Measurements from ENCODE around the gene SNAI1. TPM values are rescaled to one million over a fixed set of nuclear protein-coding genes. Genes with fewer than 3 reads are reported as not detected.
A peak's percentile ranks its signal among the peaks of the same experiment; 100 is the strongest.
"Not testable (repeated sequence)": the region's sequence is repeated elsewhere in the genome, so short reads cannot be mapped to it uniquely, and the experiment has no call there.

The SNAI1 gene
- total RNA-seq, 1 donor from 2014 or later = 4.9 TPM

DNA sequence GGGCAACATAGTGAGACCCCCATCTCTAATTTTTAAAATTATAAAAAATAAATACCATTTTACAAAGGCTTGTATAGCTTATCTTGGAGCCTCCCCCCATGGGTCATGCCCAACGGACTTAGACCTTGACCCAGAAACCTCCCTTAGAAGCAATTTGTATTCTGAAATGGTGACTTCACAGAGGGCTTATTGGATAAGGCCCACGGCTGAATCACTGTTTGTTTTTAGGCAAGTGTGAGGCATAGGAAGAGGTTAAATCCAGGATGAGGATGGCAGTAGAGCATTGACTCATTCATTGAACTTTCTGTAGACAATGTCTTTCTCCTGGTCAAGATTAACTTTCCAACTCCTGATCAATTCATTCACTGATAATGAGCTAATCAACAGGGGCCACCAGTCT is 6.2 kb upstream of the SNAI1 start:
- no peaks in the 10 kb centered on the region for H3K4me1 Mint-ChIP-seq (ENCODE audit: low read depth)
- H3K9me3 Mint-ChIP-seq (ENCODE audit: low read depth) = no peaks in the 10 kb centered on the region
- TF ChIP-seq, protein P1, sequence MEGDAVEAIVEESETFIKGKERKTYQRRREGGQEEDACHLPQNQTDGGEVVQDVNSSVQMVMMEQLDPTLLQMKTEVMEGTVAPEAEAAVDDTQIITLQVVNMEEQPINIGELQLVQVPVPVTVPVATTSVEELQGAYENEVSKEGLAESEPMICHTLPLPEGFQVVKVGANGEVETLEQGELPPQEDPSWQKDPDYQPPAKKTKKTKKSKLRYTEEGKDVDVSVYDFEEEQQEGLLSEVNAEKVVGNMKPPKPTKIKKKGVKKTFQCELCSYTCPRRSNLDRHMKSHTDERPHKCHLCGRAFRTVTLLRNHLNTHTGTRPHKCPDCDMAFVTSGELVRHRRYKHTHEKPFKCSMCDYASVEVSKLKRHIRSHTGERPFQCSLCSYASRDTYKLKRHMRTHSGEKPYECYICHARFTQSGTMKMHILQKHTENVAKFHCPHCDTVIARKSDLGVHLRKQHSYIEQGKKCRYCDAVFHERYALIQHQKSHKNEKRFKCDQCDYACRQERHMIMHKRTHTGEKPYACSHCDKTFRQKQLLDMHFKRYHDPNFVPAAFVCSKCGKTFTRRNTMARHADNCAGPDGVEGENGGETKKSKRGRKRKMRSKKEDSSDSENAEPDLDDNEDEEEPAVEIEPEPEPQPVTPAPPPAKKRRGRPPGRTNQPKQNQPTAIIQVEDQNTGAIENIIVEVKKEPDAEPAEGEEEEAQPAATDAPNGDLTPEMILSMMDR (IDR thresholded peaks at IDR 0.05) = no peak
- H3K27ac Mint-ChIP-seq (ENCODE audit: unreplicated experiment) = no peak overlapping the region
- no peak overlapping the region for H3K4me3 Mint-ChIP-seq (ENCODE audit: unreplicated experiment)
- H3K27me3 Mint-ChIP-seq (ENCODE audit: low read depth) = no peaks in the 10 kb centered on the region
- DNase-seq (ENCODE audit: low spot score) = no peak
- H3K36me3 Mint-ChIP-seq (ENCODE audit: low read depth) = no peaks in the 10 kb centered on the region

DNA sequence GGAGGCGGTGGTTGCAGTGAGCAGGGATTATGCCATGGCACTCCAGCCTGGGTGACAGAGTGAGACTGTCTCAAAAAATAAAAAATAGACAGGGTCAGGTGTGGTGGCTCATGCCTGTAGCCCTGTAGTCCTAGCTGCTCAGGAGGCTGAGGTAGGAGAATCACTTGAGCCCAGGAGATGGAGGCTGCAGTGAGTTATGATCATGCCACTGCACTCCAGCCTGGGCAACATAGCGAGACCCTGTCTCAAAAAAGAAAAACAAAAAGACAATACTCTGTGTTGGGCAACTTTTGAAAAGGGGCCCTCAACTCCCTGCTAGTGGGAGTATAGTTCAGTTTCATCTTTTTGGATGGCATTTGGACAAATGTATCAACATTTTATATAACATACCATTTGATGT is 5.0 kb upstream of the SNAI1 start:
- not testable (repeated sequence) for H3K36me3 Mint-ChIP-seq (ENCODE audit: low read depth); H3K27ac Mint-ChIP-seq (ENCODE audit: unreplicated experiment); H3K9me3 Mint-ChIP-seq (ENCODE audit: low read depth); DNase-seq (ENCODE audit: low spot score); H3K4me1 Mint-ChIP-seq (ENCODE audit: low read depth); H3K27me3 Mint-ChIP-seq (ENCODE audit: low read depth); H3K4me3 Mint-ChIP-seq (ENCODE audit: unreplicated experiment)

DNA sequence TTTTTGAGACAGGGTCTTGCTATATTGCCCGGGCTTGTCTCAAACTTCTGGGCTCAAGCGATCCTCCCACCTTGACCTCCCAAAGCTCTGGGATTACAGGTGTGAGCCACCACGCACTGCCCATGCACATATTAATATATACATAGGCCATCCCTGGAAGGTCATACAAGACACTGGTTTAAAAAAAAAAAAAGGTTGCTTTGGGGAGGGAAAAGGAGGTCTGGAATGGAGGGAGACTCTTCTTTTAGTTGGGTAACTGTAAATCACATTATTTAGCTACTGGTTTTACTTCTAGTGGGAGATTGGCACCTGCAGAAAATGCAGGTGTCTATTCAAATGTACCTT is 4.1 kb upstream of the SNAI1 start:
- H3K27ac Mint-ChIP-seq (ENCODE audit: unreplicated experiment) = no peak overlapping the region
- peaks cover 13% of the 10 kb centered on the region for H3K4me1 Mint-ChIP-seq (ENCODE audit: low read depth)
- H3K9me3 Mint-ChIP-seq (ENCODE audit: low read depth) = no peaks in the 10 kb centered on the region
- DNase-seq (ENCODE audit: low spot score) = no peak
- TF ChIP-seq, protein P1 (IDR thresholded peaks at IDR 0.05) = no peak
- H3K36me3 Mint-ChIP-seq (ENCODE audit: low read depth) = no peaks in the 10 kb centered on the region
- H3K27me3 Mint-ChIP-seq (ENCODE audit: low read depth) = no peaks in the 10 kb centered on the region
- no peak overlapping the region for H3K4me3 Mint-ChIP-seq (ENCODE audit: unreplicated experiment)

DNA sequence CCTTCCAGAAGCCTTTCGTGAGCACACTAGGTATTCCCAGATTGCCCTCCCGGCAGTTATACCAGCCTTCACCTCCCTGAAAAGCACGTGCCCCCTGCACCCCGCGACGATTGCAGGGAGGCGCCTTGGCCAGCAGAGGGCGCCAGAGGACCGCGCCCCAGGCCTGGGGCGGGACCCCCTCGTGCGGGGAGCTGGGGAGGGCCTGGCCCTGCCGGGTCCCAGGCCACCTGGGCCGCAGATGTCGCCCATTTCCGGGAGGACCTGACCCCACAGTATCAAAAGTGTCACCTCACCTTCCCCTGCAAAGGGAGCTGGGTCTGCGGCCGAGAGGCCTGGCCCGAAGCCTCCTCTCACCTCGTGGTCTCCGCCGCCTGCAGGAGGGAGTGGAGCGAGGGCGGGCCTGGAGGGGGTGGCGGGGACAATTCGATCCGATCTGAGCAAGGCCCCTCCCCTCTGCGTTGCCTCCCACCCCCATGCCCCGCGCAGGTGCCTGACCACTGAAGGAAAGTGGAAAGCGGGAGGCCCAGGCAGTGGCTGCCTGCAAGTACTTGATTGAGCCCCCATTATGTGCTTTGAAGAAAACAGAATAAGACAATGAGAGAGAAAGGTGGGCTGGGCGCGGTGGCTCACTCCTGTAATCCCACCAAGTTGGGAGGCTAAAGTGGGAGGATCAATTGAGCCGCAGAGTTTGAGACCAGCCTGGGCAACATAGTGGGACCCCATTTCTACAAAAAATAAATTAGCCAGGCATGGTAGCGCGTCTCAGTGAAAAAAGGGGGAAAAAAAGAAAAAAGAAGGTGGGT is 3.5 kb upstream of the SNAI1 start:
- TF ChIP-seq, protein P1 (IDR thresholded peaks at IDR 0.05) = peak; percentile 100
- peaks cover 19% of the 10 kb centered on the region for H3K4me1 Mint-ChIP-seq (ENCODE audit: low read depth)
- H3K4me3 Mint-ChIP-seq (ENCODE audit: unreplicated experiment) = no peak overlapping the region
- no peaks in the 10 kb centered on the region for H3K9me3 Mint-ChIP-seq (ENCODE audit: low read depth)
- no peak for DNase-seq (ENCODE audit: low spot score)
- no peaks in the 10 kb centered on the region for H3K27me3 Mint-ChIP-seq (ENCODE audit: low read depth)
- no peaks in the 10 kb centered on the region for H3K36me3 Mint-ChIP-seq (ENCODE audit: low read depth)
- H3K27ac Mint-ChIP-seq (ENCODE audit: unreplicated experiment) = no peak overlapping the region

DNA sequence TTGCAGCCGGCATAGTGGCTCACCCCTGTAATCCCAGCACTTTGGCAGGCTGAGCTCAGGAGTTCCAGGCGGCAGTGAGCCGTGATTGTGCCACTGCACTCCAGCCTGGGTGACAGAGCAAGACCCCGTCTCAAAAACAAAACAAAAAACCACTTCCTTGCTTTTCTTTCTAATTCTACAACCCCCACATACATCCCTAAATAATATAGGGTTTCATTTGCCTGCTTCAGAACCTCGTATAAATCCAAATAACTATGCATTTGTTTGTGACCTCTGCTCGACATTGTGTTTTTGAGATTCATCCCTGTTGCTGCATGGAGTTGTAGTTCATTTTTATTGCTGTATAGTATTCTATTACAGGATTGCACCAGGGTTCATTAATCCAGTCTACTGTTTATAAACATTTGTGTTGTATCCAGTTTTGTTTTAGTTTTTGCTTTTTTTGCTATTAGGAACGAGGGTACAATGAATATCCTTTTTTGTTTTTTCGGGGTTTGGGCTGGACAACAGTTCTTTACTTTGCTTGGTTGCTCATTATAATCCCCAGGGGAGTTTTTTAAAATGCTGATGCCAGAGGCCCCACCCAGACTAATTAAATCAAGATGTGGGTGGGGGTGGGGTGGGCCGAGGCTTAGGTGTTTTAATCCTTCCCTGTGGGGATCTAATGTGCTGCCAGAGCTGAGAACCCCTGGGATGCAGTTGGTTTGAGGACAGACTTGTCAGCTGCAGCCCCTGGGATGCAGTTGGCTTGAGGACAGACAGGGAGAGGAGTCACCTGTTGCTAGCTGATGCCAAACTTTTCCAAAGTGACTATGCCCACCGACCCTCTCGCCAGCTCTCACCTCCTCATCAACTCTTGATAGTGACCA is 2.4 kb upstream of the SNAI1 start:
- peaks cover 30% of the 10 kb centered on the region for H3K4me1 Mint-ChIP-seq (ENCODE audit: low read depth)
- H3K36me3 Mint-ChIP-seq (ENCODE audit: low read depth) = peaks cover 3% of the 10 kb centered on the region
- no peaks in the 10 kb centered on the region for H3K9me3 Mint-ChIP-seq (ENCODE audit: low read depth)
- no peak overlapping the region for H3K4me3 Mint-ChIP-seq (ENCODE audit: unreplicated experiment)
- H3K27ac Mint-ChIP-seq (ENCODE audit: unreplicated experiment) = no peak overlapping the region
- no peaks in the 10 kb centered on the region for H3K27me3 Mint-ChIP-seq (ENCODE audit: low read depth)
- TF ChIP-seq, protein P1 (IDR thresholded peaks at IDR 0.05) = no peak
- no peak for DNase-seq (ENCODE audit: low spot score)

All from chondrocyte (in vitro differentiated cells).